SH-SY5Y (cell line): ENCODE data around the gene RTEL1.

Source experiments
- GATA2 ChIP-seq: IDR thresholded peaks from 2 replicates; pipeline ENCODE4 v1.6.1; 2011; ENCODE audit warnings: mild to moderate bottlenecking, low read depth, low read length
- GATA3 ChIP-seq: IDR thresholded peaks from 2 replicates; pipeline ENCODE4 v1.6.1; 2011; ENCODE audit warnings: low read depth, mild to moderate bottlenecking, low read length, moderate library complexity

The RTEL1 gene

DNA sequence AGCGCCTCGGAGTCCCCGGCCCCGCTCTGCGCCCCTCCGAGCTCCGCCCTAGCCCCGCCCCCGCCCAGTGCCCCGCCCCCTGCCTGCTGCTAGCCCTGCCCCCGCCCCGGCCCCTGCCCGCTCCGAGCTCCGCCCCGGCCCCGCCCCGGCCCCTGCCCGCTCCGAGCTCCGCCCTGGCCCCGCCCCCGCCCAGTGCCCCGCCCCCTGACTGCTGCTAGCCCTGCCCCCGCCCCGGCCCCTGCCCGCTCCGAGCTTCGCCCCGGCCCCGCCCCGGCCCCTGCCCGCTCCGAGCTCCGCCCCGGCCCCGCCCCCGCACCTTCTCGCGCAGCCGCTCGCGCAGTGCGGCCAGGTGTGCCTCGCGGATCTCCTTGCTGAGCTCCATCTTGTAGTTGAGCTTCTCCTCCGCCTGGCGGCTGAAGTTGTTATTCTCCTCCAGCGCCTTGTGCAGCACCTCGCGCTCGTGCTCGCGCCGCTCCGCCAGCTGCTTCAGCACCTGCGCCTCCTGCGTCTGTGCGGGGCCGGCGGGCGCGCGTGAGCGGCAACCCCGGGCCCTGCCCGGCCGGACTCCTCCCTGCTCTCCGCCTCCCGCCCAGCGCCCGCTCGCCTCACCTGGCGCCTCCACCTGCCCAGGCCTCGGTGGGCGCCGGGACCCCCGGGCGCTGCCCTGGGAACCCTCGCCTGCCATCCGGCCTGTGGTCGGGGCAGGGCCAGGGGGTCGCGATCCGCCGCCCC lies 16.2 kb upstream of the RTEL1 start:
- TF ChIP-seq GATA2: no peak
- no peak for TF ChIP-seq GATA3

DNA sequence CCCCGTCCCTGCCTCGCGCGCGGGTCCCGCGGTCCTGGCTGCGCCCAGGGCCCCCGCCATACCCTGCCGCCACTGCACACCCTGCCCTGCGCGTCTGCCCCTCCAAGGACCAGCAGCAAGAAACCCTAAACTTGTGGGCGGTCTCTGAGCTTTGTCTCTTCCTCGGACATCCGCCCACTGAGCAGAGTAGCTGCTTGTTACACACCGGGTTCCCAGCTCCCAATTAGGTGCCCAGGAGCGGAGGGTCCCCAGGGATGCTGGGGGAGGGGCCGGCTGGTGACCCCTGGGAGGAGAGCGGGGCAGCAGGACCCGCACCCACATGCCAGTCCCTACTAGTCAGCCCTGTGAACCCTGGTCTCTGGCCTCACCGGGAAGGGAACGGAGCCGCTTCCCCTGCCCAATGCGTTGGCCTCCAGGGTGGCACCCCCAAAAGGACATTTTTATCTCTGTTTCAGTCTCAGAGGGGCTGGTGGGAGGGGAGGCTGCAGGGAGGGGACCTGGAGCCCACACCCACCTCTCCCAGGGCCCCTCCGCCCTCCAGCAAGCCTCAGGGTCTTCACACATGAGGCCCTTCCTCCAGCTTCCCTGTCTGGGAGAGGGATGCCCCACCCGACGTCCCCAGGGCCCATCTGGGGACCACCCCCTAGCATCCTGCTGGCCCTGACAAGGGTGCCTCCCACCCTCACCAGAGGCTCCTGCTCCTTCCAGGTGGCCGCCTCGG lies 15.4 kb upstream of the RTEL1 start:
- TF ChIP-seq GATA2 (no peak), GATA3 (no peak)

DNA sequence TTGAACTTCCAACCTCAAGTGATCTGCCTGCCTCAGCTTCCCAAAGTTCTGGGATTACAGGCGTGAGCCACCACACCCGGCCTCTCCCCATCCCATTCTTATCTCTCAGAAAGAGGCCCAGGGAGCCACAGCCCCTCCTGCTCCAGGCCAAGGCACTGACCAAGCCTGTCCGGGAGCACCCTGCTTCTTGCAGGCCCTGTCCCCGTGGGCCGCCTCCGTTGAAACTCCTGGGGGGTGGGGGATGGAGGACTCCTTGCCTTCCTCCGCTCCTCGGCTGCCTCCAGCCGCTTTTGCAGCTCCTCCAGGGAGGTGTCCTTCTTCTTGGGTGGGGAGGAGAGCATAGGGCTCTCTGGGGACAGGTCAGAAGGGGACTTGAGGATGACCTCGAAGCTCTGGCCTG lies 14.6 kb upstream of the RTEL1 start:
- TF ChIP-seq GATA2: no peak
- no peak for TF ChIP-seq GATA3

DNA sequence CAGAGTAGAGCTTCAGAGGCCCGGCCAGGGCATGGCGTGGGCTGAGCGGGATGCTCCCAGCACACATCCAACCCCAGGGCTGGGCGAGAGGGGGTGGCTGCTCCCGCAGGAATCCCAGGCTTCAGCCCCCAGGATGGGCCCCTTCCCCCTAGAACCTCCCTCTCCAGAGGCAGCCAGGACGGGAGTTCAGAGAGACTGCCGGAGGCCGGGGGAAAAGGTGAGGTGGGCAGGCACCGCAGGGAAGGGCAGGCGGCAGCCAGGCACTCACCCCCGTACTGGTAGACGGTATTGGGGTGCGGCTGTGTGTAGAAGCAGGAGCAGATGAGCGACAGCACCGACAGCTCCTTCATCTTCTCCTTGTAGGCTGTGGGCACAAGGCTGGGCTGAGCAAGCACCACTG lies 14.2 kb upstream of the RTEL1 start:
- TF ChIP-seq GATA2: no peak
- no peak for TF ChIP-seq GATA3

DNA sequence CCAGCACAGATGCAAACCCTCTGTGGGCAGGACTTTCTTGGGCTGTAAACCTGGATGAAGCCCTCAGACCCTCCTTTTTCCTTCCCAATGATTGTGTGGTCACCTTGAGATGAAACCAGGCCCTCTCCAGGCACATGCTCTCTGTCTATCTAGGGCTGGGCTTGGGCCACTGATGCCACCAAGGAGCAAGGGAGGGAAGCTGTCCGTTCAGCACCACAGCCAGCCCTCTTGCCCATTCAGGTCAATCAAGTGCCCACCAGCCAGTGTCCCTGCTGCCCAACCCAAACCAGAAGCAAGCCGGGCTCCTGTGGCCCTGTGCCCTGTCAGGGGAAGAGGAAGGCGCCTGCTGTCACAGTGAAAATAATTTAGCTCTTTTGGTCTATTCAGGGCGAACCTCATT lies 12.9 kb upstream of the RTEL1 start:
- TF ChIP-seq GATA3 (no peak), GATA2 (no peak)

DNA sequence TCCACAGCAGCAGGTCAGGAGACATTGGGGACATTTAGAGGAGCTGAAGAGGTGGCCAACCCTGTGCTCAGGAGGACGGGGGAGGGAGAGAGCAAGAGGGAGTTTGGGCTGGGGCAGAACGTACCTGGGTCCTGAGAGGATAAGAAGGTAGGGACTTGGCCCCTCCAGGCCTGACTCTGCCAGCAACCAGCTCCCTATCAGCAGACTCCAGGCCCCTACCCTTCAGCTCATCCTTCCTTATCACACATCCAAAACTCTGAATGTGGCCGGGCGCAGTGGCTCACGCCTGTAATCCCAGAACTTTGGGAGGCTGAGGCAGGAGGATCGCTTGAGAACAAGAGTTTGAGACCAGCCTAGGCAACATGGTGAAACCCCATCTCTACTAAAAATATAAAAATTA lies 9.9 kb upstream of the RTEL1 start:
- TF ChIP-seq GATA3 (no peak), GATA2 (no peak)

DNA sequence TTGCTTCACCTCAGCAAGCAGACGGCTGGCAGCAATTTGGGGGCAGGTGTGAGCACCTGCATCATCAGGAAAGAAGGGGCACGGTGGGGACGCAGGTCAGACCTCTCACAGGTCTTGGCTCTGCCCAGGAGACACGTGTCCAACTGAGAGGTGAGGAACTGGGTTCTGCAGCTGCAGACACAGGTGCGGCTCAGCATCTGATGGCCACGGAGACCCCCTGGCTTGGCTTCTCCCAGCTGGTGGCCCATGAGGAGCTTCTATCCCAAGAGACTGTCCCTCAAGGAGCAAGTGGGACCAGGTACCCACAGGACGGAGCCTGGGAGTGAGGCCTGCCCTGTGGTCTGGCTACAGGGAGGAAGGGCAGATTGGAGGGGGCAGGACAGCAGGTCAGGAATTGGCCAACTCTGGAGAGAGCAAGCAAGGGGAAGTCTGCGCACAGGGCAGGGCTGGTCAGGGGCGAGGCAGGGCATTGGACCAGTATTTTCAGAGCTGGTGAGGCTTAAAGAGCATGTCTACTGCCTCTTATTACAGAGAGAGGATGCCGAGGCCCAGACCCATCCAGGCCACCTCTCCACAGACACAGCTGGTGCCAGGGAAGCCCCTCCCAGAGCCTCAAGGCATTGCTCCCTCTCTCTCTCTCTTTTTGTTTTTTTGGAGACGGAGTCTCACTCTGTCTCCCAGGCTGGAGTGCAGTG lies 9.1 kb upstream of the RTEL1 start:
- TF ChIP-seq GATA3: no peak

DNA sequence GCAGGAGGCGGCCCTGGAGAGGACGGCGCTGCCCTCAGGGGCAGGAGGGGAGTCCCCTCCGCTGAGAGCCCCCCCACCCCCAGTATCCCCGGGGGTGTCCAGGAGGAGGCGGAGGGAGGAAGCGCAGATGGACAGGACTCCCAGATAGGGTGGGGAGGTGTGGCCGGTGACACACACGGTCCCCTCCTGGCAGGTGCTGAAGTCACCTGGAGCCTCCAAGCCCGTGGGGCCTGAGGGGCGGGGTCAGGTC lies 6.2 kb upstream of the RTEL1 start:
- TF ChIP-seq GATA3 (no peak), GATA2 (no peak)

DNA sequence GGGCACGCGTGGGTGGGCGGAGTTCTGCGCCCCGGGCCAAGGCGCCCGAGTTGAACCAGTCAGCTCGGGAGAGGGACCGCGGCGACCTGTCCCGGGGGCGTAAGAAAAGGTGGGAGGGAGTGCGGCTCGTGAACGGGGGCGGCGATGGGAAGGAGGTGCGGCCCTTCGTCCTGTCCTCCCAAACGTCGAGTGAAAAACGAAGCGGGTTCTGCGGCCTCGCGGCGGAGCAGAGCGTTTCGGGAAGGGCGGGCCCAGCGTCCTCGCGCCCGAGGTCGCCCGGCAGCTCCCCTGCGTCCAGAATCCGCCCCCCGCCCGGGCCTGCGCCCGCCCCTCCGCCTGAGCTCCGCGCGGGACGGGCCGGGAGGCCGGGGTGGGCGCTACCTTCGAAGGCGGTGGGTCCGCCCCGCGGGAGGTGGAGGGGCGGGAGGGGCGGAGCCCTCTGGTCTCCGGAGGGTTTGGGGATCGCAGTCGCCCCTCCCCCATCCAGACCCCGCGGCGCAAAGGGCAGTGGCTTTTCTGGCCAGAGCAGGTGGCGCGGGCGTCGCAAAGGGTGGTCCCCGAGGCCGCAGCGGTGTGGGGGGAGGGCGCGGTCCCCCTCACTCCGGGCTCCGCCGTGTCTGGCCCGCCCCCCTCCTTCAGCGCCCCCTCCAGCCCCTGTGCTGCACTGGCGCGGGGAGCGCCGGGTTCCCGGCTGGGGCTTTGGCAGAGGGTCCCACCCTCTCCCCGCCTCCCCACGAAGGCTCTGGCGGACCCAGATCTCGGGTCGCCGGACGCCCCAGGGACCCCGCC lies 5.7 kb upstream of the RTEL1 start:
- TF ChIP-seq GATA3 (no peak), GATA2 (no peak)

DNA sequence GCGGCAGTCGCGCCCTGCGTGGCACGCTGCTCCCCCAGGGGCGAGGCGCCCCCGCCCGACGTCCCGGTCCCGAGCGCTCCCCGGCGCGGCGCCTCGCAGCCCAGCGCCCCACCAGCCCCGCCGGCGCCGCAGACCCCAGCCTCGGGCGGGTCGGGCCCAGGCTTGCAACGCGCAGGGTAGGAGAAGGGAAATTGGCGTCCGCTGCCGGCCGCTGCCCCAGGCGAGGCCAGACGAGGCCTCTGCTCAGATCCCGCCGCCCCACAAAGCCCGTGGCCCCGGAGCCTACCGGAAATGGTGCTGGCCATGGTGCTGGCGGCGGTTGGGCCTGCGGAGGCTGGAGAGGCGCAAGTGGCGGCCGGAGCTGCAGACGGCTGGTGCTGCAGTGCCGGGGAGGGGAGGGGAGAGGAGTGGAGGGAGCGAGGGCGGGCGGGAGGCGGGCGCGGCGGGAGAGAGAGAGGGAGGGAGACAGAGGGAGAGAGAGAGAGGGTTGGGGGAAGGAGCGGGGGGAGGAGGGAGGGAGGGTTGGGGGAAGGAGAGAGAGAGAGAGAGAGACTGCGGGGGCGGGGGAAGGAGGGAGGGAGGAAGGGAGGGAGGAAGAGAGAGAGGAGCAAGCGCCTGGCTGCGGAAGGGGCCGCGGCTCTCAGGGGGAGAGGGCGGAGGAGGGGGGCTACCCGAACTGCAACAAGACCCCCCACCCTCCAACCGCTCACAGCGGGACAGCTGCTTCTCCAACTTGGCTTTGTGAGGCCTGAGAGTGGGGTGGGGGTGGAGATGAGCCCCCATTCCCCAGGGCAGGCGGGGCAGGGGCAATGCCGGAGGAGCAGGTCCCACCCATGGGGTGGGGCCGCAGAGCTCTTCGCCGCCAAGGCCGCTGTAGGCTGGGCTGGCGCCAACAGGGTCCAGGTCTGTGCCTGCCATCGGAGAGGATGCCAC lies 4.8 kb upstream of the RTEL1 start, which contains the start of gene STMN3:
Gene STMN3 (minus strand): TSS at position 384 of the 933 bp plus-strand sequence. CDS start 79 bp downstream, at position 305.
- TF ChIP-seq GATA3: no peak
- no peak for TF ChIP-seq GATA2

DNA sequence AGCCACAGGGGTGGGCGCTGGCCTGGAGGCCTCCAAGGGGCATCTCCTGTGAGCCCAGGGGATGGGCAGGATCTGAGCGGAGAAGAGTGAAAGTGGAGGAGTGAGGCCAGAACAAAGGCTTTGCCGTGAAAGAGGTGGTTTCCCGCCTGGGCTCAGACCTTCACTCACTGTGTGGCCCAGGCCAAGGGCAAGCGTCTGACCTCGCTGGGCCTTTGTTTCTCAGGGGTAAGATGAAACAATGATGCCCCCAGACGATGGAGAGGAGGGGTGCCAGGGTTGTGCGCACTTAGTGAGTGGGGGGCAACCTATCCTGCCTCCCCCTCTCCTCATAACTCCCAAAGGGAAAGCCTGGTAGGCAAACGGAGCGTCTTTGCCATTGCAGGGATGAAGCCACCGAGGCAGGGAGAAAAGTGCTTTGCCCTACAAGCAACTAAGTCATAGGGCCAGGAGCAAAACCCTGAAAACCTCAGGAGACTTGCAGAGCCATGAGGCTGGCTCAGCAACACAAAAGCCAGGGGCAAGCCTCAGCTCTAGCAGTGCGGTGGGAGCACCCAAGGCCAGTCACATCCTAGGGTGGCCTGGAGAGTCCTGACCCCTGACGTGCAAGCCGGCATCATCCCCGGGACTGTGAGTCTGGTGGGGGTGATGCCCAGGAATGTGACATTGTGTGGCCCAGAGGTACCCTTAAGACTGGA lies 4.0 kb upstream of the RTEL1 start:
- no peak for TF ChIP-seq GATA2
- TF ChIP-seq GATA3: no peak

DNA sequence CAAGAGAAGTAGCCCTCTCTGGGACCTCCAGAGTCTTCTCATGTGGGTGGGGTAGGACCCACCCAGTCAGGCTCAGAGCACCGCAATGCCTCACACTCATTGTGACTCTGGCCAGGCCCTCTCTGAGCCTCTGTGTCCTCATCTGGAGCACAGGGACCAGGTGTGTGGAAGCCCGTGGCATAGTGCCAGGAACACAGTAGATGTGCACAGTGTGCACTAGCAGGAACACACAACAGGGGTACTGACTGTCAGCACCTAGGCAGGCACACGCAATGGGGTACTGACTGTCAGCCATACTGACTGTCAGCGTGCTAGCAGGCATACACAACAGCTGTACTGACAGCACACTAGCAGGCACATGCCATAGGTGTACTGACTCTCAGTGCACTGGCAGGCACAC lies 2.9 kb upstream of the RTEL1 start:
- TF ChIP-seq GATA2 (no peak), GATA3 (no peak)

DNA sequence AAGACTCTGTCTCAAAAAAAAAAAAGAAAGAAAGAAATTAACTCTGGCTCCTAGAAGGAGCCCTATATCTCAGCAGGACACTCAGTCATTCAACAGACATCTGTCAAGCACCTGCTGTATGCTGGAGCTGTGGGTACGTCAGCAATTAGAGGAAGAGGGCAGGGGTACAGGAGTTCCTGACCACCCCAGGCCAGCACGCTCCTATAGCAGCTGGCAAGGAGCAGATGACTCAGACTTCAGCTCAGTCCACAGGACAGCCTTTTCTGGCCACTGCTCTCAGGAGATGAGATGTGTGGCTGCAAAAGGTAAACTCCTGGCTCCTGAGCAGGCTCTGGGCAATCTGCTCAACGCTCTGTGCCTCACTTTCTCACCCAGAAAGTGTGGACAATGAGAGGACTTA lies 1.7 kb upstream of the RTEL1 start:
- no peak for TF ChIP-seq GATA3
- TF ChIP-seq GATA2: no peak
